Measurements from ENCODE around the gene TAPBPL.

- TF ChIP-seq, protein P1, sequence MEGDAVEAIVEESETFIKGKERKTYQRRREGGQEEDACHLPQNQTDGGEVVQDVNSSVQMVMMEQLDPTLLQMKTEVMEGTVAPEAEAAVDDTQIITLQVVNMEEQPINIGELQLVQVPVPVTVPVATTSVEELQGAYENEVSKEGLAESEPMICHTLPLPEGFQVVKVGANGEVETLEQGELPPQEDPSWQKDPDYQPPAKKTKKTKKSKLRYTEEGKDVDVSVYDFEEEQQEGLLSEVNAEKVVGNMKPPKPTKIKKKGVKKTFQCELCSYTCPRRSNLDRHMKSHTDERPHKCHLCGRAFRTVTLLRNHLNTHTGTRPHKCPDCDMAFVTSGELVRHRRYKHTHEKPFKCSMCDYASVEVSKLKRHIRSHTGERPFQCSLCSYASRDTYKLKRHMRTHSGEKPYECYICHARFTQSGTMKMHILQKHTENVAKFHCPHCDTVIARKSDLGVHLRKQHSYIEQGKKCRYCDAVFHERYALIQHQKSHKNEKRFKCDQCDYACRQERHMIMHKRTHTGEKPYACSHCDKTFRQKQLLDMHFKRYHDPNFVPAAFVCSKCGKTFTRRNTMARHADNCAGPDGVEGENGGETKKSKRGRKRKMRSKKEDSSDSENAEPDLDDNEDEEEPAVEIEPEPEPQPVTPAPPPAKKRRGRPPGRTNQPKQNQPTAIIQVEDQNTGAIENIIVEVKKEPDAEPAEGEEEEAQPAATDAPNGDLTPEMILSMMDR (IDR thresholded peaks at IDR 0.05), result no peak
- TF ChIP-seq POLR2A (IDR thresholded peaks at IDR 0.05) (no peak), EP300 (IDR thresholded peaks at IDR 0.05) (no peak), POLR2AphosphoS5 (IDR thresholded peaks at IDR 0.05) (no peak)
Observed at GRCh38 chr12:6437586-6437985, 14.3 kb upstream of the TAPBPL start.

Measured in gastroesophageal sphincter (tissue), 3 donors.